Gastroesophageal sphincter (tissue), 3 donors: Measurements from ENCODE around the gene TEFM.

ENCODE experiments used
- EP300 ChIP-seq: sonication (generic); formaldehyde crosslinking; IDR thresholded peaks from one replicate; pipeline ENCODE4 v1.6.1; 2017; ENCODE audit warnings: antibody characterized with exemption, mild to moderate bottlenecking
- POLR2A ChIP-seq, 2 donors: fragments of 450-650 bp; IDR thresholded peaks; one replicate each; pipeline ENCODE4 v1.6.1; 2017; ENCODE audit warnings: antibody characterized with exemption in 2 of 2, mild to moderate bottlenecking in 2 of 2, moderate library complexity in 1 of 2
- POLR2AphosphoS5 ChIP-seq: sonication (generic); formaldehyde crosslinking; IDR thresholded peaks from one replicate; pipeline ENCODE4 v1.6.1; 2017; ENCODE audit warnings: antibody characterized with exemption
- TF ChIP-seq, protein P1 (sequence below), 4 experiments: fragments of 200-600 bp in 2 of 4; fragments of 450-650 bp in 2 of 4; sonication (generic) in 1 of 4; IDR thresholded peaks; one replicate each; pipeline ENCODE4 v1.5.1; 2017 to 2019; ENCODE audit warnings: antibody characterized with exemption in 4 of 4, mild to moderate bottlenecking in 2 of 4, moderate library complexity in 2 of 4

DNA sequence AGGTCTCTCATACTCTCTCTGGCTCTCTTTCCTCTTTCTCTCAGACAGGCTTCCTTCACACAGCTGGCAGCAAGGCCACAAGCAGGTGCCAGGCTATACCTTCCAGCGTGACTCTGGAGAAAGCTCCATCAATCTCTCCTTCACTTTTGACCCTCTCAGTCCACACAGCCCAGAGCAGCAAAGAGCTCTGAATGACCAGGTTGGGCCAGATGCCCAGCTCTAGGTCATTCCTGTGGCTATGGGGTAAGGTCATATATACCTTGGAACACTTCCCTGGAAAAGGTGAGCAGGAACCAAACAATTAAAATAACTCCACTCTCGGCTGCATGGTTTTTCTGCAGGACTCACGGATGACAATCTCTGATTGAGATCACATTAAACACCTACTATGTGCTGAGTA lies 24.5 kb upstream of the TEFM start:
- TF ChIP-seq, protein P1, sequence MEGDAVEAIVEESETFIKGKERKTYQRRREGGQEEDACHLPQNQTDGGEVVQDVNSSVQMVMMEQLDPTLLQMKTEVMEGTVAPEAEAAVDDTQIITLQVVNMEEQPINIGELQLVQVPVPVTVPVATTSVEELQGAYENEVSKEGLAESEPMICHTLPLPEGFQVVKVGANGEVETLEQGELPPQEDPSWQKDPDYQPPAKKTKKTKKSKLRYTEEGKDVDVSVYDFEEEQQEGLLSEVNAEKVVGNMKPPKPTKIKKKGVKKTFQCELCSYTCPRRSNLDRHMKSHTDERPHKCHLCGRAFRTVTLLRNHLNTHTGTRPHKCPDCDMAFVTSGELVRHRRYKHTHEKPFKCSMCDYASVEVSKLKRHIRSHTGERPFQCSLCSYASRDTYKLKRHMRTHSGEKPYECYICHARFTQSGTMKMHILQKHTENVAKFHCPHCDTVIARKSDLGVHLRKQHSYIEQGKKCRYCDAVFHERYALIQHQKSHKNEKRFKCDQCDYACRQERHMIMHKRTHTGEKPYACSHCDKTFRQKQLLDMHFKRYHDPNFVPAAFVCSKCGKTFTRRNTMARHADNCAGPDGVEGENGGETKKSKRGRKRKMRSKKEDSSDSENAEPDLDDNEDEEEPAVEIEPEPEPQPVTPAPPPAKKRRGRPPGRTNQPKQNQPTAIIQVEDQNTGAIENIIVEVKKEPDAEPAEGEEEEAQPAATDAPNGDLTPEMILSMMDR (IDR thresholded peaks at IDR 0.05), result no peak
- TF ChIP-seq POLR2AphosphoS5, result no peak
- TF ChIP-seq EP300, result no peak
- no peak for TF ChIP-seq POLR2A (IDR thresholded peaks at IDR 0.05)
